GM18868 (cell line): ENCODE measurements around the gene ZNF692.
"Not testable (repeated sequence)": the region's sequence is repeated elsewhere in the genome, so short reads cannot be mapped to it uniquely, and the experiment has no call there.

Experiments used
- ATAC-seq: cut with Tn5 transposase; IDR thresholded peaks from one replicate; pipeline ENCODE4 v1.9.1; 2021; ENCODE audit warnings: mild to moderate bottlenecking, moderate library complexity; ENCODE audit not compliant: unreplicated experiment

ZNF692 gene, protein sequence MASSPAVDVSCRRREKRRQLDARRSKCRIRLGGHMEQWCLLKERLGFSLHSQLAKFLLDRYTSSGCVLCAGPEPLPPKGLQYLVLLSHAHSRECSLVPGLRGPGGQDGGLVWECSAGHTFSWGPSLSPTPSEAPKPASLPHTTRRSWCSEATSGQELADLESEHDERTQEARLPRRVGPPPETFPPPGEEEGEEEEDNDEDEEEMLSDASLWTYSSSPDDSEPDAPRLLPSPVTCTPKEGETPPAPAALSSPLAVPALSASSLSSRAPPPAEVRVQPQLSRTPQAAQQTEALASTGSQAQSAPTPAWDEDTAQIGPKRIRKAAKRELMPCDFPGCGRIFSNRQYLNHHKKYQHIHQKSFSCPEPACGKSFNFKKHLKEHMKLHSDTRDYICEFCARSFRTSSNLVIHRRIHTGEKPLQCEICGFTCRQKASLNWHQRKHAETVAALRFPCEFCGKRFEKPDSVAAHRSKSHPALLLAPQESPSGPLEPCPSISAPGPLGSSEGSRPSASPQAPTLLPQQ

DNA sequence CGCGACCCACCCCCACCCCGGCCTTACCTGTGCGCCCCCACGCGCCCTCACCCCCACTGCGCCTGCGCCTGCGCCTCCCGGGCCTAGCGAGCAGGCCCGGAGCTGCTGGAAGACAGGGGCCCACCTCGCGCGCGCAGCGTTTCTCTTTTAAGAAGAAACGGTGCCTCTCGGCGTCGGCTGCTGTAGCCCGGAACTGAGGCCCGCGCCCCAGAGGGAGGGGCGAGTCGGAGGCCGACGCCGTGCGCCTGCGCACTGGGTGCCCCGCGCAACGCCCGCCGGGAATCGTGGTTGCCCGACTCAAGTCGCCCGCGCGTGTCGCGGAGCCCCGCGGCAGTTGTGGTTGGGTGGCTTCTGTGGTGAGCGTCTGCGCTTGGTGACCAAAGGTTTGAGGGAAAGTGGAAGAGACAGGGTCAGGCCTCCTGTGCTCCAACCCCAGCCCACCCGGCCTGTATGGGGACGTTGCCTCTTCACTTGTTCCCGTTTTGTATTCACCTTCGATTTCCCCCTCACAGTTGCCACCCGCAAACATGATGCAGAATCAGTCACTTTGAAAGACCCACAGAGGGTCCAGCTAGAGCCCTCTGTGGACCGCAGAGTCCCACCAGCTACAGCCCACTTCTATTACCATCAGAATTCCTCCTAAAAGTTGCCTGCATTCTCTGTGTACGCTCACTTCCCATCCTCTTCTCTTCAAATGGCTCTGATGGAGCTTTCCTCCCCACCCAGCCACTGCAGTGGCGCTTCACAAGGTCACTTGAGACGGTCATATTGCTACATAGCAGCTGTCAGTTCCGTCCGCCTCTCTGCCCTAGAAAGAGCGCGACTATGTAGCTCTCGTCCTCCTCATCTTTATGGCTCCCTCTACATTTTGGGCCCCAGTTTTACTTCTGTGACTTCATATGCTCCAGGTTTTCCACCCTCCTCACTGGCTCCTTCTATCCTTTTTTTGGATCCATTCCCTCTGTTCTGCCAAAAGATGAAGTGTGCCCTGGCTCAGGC is at the start of gene ZNF692:
ZNF692 (minus strand) TSS at position 195 of the 999 bp plus-strand sequence. CDS start 776 bp downstream, outside the sequence.
- peak; percentile 74 for ATAC-seq

DNA sequence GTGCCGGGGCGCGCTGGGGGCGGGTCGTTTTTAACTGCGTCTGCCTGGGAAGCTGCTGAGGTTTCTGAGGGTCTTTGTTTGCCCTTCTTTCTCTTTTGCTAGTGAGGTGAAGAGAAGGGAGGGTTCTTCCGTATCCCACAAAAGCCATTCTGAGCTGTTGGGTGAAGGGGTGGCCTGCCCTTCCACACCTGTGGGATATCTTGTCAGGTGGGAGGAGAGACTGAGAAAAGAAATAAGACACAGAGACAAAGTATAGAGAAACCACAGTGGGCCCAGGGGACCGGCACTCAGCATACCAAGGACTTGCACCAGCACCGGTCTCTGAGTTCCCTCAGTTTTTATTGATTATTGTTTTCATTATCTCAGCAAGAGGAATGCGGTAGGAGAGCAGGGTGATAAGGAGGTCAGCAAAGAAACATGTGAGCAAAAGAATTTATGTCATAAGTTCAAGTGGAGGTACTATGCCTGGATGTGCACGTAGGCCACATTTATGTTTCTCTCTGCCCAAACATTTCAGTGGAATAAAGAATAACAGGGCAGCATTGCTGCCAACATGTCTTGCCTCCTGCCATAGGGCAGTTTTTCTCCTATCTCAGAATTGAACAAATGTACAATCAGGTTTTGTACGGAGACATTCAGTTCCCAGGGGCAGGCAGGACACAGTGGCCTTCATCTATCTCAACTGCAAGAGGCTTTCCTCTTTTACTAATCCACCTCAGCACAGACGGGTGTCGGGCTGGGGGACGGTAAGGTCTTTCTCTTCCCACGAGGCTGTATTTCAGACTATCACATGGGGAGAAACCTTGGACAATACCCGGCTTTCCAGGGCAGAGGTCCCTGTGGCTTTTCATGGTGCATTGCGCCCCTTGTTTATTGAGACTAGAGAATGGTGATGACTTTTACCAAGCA is 48.1 kb upstream of the ZNF692 start:
- ATAC-seq: peak; percentile 18

DNA sequence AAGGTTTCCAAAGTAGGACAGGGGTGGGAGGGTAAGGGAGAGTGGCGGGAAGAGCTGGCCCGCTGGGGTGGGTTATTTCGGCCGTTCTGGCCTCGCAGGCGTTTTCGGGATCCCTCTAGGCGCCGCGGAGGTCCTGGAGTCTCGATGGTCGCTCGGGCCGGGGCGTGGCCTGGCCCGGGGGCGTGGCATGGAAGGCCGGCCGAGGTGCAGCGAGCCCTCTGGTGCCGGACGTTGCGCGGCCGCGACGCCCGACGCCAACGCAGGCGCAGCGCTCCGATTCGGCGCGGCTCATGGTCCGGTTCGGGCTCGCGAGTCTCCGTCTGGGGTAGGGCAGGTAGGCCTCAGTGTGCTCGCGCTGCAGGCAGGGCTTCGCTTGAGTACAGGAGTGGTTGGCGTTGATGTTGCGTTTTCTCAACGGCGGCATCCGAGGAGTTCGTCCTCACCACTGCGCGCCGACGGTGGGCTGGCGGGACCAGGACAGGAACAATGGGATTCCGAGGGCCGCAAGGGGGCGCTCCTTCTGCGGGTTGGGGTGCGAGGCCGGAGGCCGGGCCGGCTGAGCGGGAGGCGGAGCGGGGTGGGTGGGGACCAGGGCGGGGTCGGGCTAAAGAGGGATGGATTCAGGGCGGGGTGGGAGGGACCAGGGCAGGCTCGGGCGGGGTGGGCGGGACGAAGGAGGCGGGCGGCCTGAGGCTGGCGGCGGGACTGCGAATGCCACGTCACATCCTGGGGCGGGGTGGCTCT is 47.3 kb upstream of the ZNF692 start, which contains the start of gene PGBD2:
PGBD2 (plus strand) TSS at position 227 of the 744 bp plus-strand sequence. CDS start 7,628 bp downstream, outside the sequence.
- peak; percentile 91 for ATAC-seq

DNA sequence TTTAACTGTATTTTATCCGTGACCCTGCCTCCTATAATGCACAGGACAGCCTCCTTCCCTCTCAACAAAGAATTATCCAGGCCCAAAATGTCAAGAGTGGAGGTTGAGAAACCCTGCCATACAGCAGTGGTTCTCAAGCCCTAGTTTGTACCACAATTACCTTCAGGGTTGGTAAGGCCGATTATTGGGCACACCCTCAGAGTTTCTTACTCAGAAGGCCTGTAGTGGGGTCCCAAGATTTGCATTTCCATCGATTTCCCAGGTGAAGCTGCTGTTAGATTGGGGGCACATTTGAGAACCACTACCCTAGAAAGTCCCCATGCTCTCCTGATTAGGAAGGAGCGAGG is 46.8 kb upstream of the ZNF692 start:
- no peak for ATAC-seq

DNA sequence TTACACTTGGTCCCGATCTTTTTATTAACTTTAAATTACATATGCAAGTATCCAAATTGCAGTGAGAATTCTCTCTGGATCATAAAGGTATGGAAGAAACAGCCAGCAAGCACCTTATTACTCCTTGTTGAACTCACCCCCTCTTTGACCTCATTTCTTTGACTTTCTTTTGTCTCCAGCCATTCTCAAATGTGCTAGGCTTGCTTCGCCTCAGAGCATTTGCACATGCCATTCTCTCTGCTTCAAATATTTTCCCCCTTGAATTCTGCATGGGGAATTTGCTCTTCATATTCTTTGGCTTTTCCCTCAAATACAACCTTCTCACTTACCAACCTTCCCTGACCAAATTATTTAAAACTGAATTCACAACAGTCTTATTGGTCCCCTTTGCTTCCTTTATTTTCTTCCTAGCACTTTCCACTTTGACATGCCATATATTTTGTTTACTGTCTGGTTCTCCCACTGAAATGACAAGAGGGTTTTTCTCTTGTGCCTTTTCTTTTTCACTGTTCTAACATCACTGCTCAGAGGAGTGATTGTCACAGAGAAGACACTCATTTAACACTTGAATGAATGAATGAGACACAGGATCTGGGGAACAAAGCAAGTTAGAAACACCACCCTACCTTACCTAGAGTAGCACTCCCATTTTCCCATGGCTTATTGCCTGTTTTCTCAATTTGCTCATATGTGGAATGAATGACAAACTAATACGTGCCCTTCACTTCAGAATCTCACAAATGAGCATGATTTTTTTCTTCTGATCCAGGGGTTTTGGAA is 45.7 kb upstream of the ZNF692 start:
- ATAC-seq: no peak

DNA sequence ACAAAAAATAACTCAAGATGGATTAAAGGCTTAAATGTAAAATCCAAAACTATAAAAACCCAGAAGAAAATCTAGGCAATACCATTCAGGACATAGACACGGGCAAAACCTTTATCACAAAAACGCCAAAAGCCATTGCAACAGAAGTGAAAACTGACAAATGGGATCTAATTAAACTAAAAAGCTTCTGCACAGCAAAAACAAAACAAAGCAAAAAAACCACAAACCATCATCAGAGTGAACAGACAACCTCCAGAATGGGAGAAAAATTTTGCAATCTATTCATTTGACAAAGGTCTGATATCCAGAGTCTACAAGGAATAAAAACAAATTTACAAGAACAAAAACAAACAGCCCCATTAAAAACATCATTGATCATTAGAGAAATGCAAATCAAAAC is 42.7 kb upstream of the ZNF692 start:
- no peak for ATAC-seq

DNA sequence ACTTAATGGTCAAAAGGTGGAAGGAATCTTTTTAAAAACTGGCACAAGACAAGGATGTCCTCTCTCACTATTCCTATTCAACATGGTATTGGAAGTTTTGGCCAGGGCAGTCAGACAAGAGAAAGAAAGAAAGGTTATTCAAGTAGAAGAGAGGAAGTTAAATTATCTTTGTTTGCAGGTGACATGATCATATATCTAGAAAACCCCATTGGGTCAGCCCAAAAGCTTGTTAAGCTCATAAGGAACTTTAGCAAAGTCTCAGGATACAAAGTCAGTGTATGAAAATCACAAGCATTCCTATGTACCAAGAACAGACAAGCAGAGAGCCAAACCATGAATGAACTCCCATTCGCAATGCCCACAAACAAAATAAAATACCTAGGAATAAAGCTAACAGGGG is 41.8 kb upstream of the ZNF692 start:
- ATAC-seq: no peak

DNA sequence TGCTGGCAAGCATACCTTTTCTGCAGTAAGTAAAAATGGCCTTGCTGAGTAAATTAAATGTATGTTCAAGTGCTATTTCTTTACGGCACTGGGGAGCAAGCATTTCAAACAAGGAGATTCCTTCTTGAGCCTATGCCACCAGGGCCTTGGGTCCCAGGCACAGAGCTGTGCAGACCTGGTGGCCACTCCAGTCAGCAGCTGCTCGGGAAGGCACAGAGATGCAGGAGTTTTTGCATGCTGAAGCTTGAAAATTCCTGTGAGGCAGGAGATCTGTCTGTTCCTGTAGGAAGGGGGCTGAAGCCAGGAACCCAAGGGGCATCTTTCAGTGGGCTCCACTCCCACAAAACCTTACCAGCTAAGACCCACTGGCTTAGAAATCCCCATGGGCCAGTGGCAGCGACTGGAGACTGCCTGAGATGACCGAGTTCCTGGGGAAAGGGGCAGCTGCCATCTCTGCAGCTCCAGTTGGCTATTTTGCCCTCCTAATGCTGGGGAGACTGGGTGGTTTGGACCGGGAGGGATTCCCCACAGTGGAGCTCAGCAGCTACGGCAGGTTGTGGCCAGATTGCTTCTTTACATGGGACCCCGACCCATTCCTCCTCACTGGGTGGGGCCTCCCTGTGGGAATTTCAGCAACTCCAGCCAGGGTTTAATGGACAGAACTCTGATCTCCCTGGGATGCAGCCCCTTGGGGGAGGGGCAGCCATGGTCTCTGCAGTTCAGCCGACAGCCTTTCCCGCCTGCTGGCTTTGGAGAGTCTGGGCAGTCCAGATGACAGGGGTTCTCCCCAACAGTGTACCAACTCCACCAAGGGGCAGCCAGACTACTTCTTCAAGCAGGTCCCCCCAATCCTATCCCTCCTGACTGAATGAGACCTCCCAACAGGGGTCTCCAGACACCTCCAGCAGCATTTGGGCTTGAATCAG is 38.8 kb upstream of the ZNF692 start:
- ATAC-seq: no peak

DNA sequence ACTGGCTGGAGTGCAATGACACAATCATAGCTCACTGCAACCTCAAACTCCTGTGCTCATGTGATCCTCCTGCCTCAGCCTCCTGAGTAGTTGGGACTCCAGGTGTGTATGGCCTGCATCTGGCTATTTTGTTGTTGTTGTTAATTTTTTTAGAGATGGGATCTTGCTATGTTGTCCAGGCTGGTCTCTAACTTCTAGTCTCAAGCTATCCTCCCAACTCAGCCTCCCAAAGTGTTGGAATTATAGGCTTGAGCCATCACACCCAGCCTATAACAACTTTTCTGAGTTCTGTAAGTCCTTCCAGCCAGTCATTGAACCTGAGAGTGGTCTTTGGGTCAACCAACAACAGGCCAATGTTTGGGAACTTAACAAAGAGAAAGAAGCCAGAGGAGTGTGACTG is 36.0 kb upstream of the ZNF692 start:
- no peak for ATAC-seq

DNA sequence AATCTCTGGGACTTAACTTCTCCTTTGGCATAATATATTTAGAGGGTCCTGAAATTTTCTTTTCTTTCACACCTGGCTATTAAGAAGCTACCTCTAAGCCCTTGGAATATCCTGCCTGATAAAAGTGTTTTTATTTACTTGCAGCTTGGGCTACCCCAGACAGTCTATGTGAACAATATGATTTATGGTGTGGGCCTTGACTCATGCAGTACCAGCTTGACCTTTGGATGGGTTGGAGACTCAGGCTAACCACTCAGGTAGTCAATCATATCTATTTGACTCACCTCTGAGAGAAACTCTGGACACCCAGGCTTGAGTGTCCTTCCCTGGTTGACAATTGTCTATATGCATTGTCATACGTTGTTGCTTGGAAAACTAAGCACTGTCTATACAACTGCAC is 33.7 kb upstream of the ZNF692 start:
- no peak for ATAC-seq

DNA sequence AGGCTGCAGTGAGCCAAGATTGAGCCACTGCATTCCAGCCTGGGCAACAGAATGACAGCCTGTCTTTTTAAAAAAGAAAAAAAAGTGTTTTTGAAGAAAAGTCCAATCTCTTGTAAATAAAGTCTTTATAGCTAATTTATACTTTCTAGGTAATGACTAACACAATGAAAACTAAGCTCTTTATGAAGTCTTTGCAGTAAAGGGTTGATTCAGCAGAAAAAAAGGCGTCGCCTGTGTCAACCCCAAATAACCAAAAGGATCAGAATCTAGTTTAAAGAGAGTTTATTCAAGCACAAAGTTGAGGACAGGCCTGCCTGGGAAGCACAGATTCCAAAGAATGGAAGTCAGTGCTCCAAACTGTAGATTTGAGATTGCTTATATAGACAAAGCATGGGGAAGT is 32.9 kb upstream of the ZNF692 start:
- ATAC-seq: no peak

DNA sequence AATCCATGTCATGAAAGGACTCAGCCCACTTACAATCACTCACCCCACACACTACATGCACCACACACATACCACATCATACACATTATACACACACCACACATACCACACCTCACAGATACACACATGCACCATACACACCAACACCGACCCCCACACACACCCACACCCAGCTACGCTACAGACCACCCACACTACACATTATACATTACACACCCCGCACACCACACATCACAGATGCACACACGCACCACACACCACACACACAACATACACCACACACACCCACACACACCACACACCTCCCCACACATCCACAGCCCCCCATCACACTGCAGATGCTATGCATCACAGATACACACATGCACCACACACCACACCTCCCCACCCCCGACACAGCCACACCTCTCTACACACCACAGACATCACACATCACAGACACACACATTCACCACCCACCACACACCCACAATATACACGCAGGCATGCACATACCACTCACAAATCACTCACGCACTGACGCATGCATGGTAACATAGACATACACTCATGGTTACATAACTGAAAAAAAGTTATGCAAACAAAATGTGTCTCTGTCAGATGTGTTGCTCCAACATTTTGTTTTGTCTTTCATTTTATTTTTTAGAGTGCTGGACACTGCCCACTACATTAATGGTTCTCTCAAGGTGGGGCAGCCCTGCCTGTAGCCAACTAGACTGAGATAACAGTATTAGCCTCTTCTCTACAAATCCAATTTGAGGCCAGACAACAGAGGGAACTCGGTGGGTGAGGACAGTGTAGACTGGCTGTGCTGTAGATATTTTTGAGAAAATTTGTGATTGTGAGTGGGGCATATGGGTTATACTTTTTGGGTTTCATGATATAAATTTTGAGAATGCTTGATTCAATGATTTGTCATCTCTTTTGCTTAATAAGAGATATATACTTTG is 31.9 kb upstream of the ZNF692 start:
- no peak for ATAC-seq

DNA sequence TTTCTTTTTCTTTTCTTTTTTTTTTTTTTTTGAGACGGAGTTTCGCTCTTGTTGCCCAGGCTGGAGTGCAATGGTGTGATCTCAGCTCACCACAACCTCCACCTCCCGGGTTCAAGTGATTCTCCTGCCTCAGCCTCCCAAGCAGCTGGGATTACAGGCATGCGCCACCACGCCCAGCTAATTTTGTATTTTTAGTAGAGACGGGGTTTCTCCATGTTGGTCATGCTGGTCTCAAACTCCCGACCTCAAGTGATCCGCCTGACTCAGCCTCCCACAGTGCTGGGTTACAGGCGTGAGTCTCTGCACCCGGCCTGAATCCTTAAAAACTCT is 31.0 kb upstream of the ZNF692 start:
- ATAC-seq: not testable (repeated sequence)

DNA sequence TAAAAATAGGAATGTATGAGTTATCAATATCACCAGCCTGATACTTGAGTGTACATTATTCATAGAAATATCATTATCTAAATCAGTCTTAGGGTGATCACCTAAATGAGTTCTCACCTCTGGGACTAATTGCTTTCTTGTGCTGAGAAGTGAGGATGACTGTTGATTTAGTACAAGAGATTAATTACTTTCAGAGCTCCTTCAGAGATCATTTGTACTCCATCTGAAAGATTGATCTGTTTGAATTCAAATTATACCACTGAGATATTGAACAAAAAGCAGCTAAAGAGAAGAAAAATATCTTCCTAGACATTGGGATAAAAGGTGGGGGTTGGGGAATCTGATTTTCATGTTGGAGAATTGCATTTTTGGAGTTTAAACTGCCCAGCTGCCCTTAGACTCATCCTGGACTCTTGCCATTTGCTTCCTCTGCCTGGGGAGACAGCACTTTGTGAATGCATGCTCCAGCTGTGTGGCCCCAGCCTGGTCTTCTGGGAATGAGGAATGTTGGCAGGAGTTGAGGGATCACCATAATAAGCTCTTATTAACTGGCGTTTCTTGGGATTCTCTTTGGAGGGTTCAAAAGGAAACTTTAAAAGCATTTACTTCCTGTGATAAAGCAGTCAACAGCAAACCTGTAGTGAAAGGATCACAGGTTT is 27.5 kb upstream of the ZNF692 start:
- ATAC-seq: no peak

DNA sequence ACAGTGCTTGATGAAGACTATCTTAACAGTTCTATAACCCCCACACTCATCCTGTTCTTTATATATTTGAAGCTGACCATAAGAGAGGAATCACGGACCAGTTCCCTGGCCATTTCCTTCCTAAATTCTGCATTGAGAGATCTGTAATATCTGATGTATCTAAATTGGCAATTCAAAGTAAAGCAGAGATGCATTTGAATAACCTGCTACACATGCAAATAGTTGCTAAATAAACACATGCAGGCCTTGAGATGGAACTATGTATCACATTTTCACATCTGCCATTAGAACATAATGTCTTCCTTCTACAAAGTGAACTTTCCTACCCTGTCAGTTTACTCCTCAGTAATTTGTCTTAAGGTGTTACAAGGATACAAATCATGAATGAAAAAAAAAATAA is 26.8 kb upstream of the ZNF692 start:
- ATAC-seq: no peak

DNA sequence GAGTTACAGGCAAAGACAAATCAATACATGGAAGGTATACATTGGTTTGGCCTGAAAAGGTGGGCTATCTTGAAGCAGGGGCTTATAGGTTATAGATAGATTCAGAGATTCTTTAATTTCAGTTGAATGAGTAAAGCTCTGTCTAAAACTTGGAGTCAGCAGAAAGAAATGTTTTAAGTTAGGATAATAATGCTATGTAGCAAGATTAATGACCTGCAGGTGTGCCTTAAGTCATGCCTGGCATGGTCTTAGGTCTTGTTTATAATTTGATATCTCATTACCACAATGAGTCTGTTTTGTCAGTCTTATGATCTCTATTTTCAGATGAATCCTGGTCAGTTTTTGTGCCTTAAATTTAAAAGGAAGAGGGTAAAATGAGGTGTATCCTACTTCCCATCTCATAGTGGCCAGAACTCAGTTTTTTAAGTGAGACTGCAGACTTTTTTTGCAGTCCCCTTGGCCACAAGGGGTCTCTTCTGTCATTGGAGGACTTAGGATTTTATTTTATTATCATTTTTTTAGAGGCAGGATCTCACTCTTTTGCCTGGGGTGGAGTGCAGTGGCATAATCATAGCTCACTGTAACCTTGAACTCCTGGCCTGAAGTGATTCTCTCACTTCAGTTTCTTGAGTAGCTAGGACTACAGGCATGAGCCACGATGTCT is 25.9 kb upstream of the ZNF692 start:
- ATAC-seq: no peak
